Endothelial cell of umbilical vein (primary cell): ENCODE data around the gene XRRA1. TPM values are rescaled to one million over a fixed set of nuclear protein-coding genes. Genes with fewer than 3 reads are reported as not detected.

Source experiments
- BruUV-seq: library from RNA; stranded (reverse); fragments of 400-500 nt; replicated peaks from 2 replicates; lab custom pipeline; 2021; lab: Mats Ljungman, UMichigan
- CTCF ChIA-PET: fragments of 300-600, 350-600 bp; sonication (Branson Sonifier 250); formaldehyde crosslinking; loops from one replicate; lab custom pipeline; 2021; ENCODE audit warnings: antibody characterized with exemption, inconsistent platforms; lab: Charles Lee
- POLR2A ChIA-PET: fragments of 300-600, 350-600 bp; sonication (Branson Sonifier 250); formaldehyde crosslinking; loops from one replicate; lab custom pipeline; 2021; ENCODE audit warnings: antibody characterized with exemption, inconsistent platforms; lab: Charles Lee
- DNase-seq: peaks from one replicate; pipeline ENCODE4 v3.0.0-alpha.2; 2011; ENCODE audit warnings: low read depth, low spot score
- FAIRE-seq: peaks from 2 replicates; lab custom pipeline; 2011; peaks lifted over from hg19 to GRCh38; lab: Jason Lieb, UNC
- H2AFZ ChIP-seq: 2 replicates; pipeline ENCODE4 v1.6.0; 2012; ENCODE audit warnings: low read depth, low read length, control low read depth, inconsistent platforms
- H3K27ac ChIP-seq: 2 replicates; pipeline ENCODE4 v1.5.1; 2011; ENCODE audit warnings: low read depth, mild to moderate bottlenecking, control low read depth, low read length, moderate library complexity; ENCODE audit not compliant: insufficient read depth
- H3K27me3 ChIP-seq, 2 experiments: 2 replicates each; pipeline versions ENCODE4 v1.6.0 to v1.6.1; 2011; ENCODE audit warnings: low read length in 2 of 2, mixed read lengths in 1 of 2; ENCODE audit not compliant: control insufficient read depth in 2 of 2, insufficient read depth in 2 of 2
- H3K36me3 ChIP-seq, 2 experiments: 2 replicates in 1 of 2; 3 replicates in 1 of 2; pipeline ENCODE4 v1.5.1; 2011; ENCODE audit warnings: low read length in 2 of 2, mild to moderate bottlenecking in 1 of 2, moderate library complexity in 1 of 2; ENCODE audit not compliant: control insufficient read depth in 2 of 2, insufficient read depth in 2 of 2; ENCODE audit errors: extremely low read depth in 1 of 2
- H3K4me1 ChIP-seq: 3 replicates; pipeline ENCODE4 v1.5.1; 2011; ENCODE audit warnings: mild to moderate bottlenecking, low read length; ENCODE audit not compliant: control insufficient read depth, insufficient read depth; ENCODE audit errors: extremely low read depth
- H3K4me2 ChIP-seq: 2 replicates; pipeline ENCODE4 v1.6.1; 2011; ENCODE audit warnings: low read length, control low read depth, mixed read lengths; ENCODE audit not compliant: insufficient read depth
- H3K4me3 ChIP-seq, 3 experiments: fragments of 200-600 bp in 1 of 3; sonication (generic), shearing (Covaris generic) in 1 of 3; replicated peaks in 1 of 3; 2 replicates each; pipeline ENCODE4 v1.5.1; 2011 to 2016; ENCODE audit warnings: control low read depth in 3 of 3, low read length in 3 of 3, mild to moderate bottlenecking in 2 of 3, inconsistent platforms in 1 of 3, low read depth in 1 of 3, moderate library complexity in 1 of 3; ENCODE audit not compliant: insufficient read depth in 1 of 3
- H3K79me2 ChIP-seq: 2 replicates; pipeline ENCODE4 v1.6.0; 2012; ENCODE audit warnings: low read length, inconsistent platforms; ENCODE audit not compliant: control insufficient read depth, insufficient read depth
- H3K9ac ChIP-seq: replicated peaks from 2 replicates; pipeline ENCODE3; 2011; ENCODE audit warnings: low read length, control low read depth; ENCODE audit not compliant: insufficient read depth; ENCODE audit errors: extremely low read depth
- H3K9me1 ChIP-seq: replicated peaks from 3 replicates; pipeline ENCODE4 v1.6.0; 2011; ENCODE audit warnings: mild to moderate bottlenecking, low read length; ENCODE audit not compliant: control insufficient read depth, insufficient read depth; ENCODE audit errors: extremely low read depth
- H3K9me3 ChIP-seq: replicated peaks from 2 replicates; pipeline ENCODE4 v1.5.1; 2012; ENCODE audit warnings: low read length, inconsistent platforms; ENCODE audit not compliant: control insufficient read depth, insufficient read depth
- H4K20me1 ChIP-seq: replicated peaks from 2 replicates; pipeline ENCODE3; 2011; ENCODE audit warnings: mild to moderate bottlenecking, low read length; ENCODE audit not compliant: control insufficient read depth, insufficient read depth; ENCODE audit errors: extremely low read depth
- EZH2 ChIP-seq: IDR thresholded peaks from 2 replicates; pipeline ENCODE4 v1.6.1; 2012; ENCODE audit warnings: borderline replicate concordance, low read depth, mild to moderate bottlenecking, moderate library complexity, low read length, inconsistent platforms; ENCODE audit not compliant: severe bottlenecking
- FOS ChIP-seq: IDR thresholded peaks from 2 replicates; pipeline ENCODE4 v1.6.1; 2011; ENCODE audit warnings: mild to moderate bottlenecking, low read length, moderate library complexity, borderline replicate concordance; ENCODE audit not compliant: insufficient read depth
- GATA2 ChIP-seq: IDR thresholded peaks from 2 replicates; pipeline ENCODE4 v1.7.0; 2011; ENCODE audit warnings: low read depth, mild to moderate bottlenecking, moderate library complexity, mixed read lengths, low read length; ENCODE audit not compliant: insufficient read length, insufficient read depth
- JUN ChIP-seq: IDR thresholded peaks from 2 replicates; pipeline ENCODE4 v1.6.1; 2011; ENCODE audit warnings: borderline replicate concordance, low read depth; ENCODE audit not compliant: insufficient read length, insufficient read depth
- MYC ChIP-seq: IDR thresholded peaks from one replicate; pipeline ENCODE4 v1.6.1; 2011; ENCODE audit warnings: mild to moderate bottlenecking, low read depth, low read length
- POLR2A ChIP-seq: IDR thresholded peaks from 2 replicates; pipeline ENCODE4 v1.6.1; 2012; ENCODE audit warnings: low read depth, mild to moderate bottlenecking, control low read depth, low read length
- POLR2AphosphoS5 ChIP-seq: IDR thresholded peaks from 2 replicates; pipeline ENCODE4 v1.6.1; 2012; ENCODE audit warnings: low read depth, mild to moderate bottlenecking, control low read depth, low read length, moderate library complexity; ENCODE audit not compliant: insufficient read depth
- dilution Hi-C: fragments of 300-500 bp; cut with MboI; formaldehyde crosslinking; loops from one replicate; pipeline ENCODE4 v1.15.0; 2019; ENCODE audit warnings: low sequenced_read_pairs; ENCODE audit not compliant: extremely low pct_ligation_motif_present
- intact Hi-C: fragments of 100-400 bp; cut with micrococcal nuclease; formaldehyde crosslinking; loops from one replicate; pipeline ENCODE4 v1.10.0; 2022
- polyA plus RNA-seq, 4 experiments: library from polyadenylated mRNA; depleted of rRNA in 3 of 4; stranded (reverse) in 3 of 4; unstranded in 1 of 4; fragments of >200 nt; gene quantifications; 2 replicates each; pipeline versions ENCODE4 v1.2.1 to v1.2.3, GENCODE V29; 2011 to 2012; ENCODE audit warnings: missing spikeins in 1 of 4
- total RNA-seq: library from RNA; stranded (reverse); gene quantifications from 2 replicates; pipeline ENCODE4 v1.2.3, GENCODE V29; 2021
- TF ChIP-seq, protein P1 (sequence below), 2 donors: IDR thresholded peaks; 1 replicate in 1 of 2; 2 replicates in 1 of 2; pipeline ENCODE4 v1.5.1; 2011; ENCODE audit warnings: low read length in 2 of 2, mild to moderate bottlenecking in 2 of 2, moderate library complexity in 2 of 2, control low read depth in 1 of 2, inconsistent platforms in 1 of 2, low read depth in 1 of 2; ENCODE audit not compliant: insufficient read depth in 1 of 2; ENCODE audit errors: extremely low read depth in 1 of 2
- TF ChIP-seq, protein P2 (sequence below): IDR thresholded peaks from 2 replicates; pipeline ENCODE4 v1.6.1; 2011; ENCODE audit not compliant: insufficient read depth, insufficient read length

XRRA1 gene
- total and polyA plus RNA-seq, 2 donors (not counting 3 experiments of a cell fraction or from before 2014, with no cell fraction given), result 8.6 to 11.2 TPM

DNA sequence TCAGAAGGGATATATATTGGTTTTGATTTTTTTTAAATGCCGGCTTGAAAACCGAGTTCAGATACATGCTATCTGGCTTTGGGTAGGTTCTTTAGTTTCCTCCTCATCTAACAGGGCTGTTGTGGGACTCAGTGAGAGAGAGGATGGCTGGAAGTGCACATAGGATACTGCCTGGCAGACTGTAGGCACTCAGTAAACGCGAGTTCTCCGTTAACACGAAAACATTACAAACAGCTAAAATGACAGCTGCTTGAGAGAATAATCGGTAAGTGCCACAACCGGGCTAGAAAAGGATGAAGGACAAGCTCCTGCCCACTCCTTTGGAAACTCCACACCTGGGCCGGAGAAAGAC is 369 bp downstream of the XRRA1 start:
- POLR2A ChIA-PET, result interaction anchor here (0.9 to 1.4 kb wide), 2 partner anchors 11 to 12 kb away, joined by 3 to 4 read pairs; no protein-coding TSS in a partner anchor
- peaks cover 44% of the 10 kb centered on the region for H3K79me2 ChIP-seq

More for the DNA sequence above, 369 bp downstream of the XRRA1 start:
- dilution Hi-C loops, result no loop called here
- Histone ChIP-seq H3K9me1 (no peaks in the 10 kb centered on the region), H3K4me1 (peaks cover 12% of the 10 kb centered on the region), H3K27ac (peak overlapping the region; percentile 54), H3K36me3 (peaks cover 0 to 3% of the 10 kb centered on the region in 2 experiments), H2AFZ (peak overlapping the region; percentile 91), H3K4me3 (peak overlapping the region; percentile 41 to 93 (median 55)), H3K27me3 (no peaks in the 10 kb centered on the region), H3K4me2 (peak overlapping the region; percentile 85), H4K20me1 (no peaks in the 10 kb centered on the region), H3K9me3 (no peaks in the 10 kb centered on the region), H3K9ac (peak overlapping the region; percentile 91)
- CTCF ChIA-PET, result interaction anchor here (0.6 to 1.4 kb wide), 5 partner anchors 10 to 300 kb away, joined by 3 to 7 read pairs (median 3); no protein-coding TSS in a partner anchor
- no peak for DNase-seq
- TSS peak; percentile 84 for BruUV-seq
- TF ChIP-seq MYC (no peak), JUN (no peak), POLR2AphosphoS5 (no peak), EZH2 (no peak), GATA2 (no peak), POLR2A (no peak), FOS (no peak)
- TF ChIP-seq, protein P1, sequence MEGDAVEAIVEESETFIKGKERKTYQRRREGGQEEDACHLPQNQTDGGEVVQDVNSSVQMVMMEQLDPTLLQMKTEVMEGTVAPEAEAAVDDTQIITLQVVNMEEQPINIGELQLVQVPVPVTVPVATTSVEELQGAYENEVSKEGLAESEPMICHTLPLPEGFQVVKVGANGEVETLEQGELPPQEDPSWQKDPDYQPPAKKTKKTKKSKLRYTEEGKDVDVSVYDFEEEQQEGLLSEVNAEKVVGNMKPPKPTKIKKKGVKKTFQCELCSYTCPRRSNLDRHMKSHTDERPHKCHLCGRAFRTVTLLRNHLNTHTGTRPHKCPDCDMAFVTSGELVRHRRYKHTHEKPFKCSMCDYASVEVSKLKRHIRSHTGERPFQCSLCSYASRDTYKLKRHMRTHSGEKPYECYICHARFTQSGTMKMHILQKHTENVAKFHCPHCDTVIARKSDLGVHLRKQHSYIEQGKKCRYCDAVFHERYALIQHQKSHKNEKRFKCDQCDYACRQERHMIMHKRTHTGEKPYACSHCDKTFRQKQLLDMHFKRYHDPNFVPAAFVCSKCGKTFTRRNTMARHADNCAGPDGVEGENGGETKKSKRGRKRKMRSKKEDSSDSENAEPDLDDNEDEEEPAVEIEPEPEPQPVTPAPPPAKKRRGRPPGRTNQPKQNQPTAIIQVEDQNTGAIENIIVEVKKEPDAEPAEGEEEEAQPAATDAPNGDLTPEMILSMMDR (IDR thresholded peaks at IDR 0.05; ENCODE audit: extremely low read depth in 1 of 2, insufficient read depth in 1 of 2, low read depth in 1 of 2, low read length in 2 of 2), result no peak
- TF ChIP-seq, protein P2, sequence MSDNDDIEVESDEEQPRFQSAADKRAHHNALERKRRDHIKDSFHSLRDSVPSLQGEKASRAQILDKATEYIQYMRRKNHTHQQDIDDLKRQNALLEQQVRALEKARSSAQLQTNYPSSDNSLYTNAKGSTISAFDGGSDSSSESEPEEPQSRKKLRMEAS, result no peak
- intact Hi-C loops, result loop anchor here (2.0 to 5.0 kb wide), 2 partner anchors 14 to 84 kb away; no protein-coding TSS in a partner anchor
- no peak for FAIRE-seq
